Activated CD8-positive, alpha-beta memory T cell treated with anti-CD3 and anti-CD28 coated beads, Interleukin-2, amount 50 U/mL, for 1 hour (primary cell): Measurements from ENCODE around the gene AEN.

Experiments used
- DNase-seq: peaks from one replicate; pipeline ENCODE4 v3.0.0-alpha.2; 2020; ENCODE audit errors: extremely low read depth

AEN gene

DNA sequence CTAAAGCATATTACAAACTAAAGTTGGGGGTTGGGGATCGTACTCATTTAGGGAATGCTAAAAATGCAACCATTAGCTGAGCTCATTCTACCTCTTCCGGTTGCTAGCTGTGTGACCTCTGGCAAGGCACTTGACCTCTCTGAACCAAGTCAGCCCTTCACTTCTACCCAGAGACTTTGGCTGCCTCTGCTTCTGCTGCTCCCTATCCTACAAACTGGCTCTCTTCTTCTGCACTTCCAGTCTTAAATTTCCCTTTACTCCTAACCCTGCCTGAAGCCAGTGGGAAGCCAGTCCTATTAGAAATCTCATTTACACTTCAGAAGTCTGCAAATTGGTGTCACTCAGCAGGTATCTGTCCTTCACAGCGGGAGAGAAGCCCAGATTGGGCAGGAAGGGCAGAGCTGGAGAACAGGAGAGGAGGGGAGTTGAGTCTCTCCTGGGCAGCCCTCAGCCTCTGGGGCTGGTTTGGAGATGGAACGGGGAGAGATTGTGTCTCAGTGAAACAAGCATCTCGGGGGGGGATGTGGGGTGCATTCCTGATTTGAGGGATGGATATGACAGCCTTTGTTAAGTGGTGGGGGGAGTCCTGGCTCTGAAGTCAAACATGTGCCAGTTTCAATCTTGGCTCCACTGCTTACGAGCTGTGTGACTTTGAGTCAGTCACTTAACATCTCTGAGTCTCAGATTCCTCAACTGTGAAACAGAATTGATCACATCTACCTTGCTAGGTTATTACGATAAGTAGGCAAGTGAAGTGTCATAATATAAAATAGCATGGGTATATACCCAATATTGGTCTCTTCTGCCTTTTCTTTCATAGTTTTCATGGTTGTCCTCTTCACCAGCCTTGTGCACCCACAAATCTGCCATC is 7.8 kb upstream of the AEN start:
- no peak for DNase-seq

GRCh38 chr15:88615303-88616107 is 5.6 kb upstream of the AEN start:
- no peak for DNase-seq

DNA sequence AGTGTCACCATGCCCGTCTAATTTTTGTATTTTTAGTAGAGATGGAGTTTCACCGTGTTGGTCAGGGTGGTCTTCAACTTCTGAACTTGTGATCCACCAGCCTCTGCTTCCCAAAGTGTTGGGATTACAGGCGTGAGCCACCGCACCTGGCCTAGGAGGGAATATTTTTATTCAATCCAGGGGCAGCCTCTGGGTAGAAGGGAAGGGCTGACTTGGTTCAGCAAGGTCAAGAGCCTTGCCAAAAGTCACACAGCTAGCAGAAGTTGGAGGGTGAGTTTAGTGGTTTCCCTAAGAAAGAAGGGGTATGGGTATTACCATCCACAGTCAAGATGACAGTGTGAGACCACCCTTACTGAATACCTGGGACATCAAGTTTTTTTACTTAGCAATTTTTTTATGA is 4.9 kb upstream of the AEN start:
- DNase-seq: no peak

DNA sequence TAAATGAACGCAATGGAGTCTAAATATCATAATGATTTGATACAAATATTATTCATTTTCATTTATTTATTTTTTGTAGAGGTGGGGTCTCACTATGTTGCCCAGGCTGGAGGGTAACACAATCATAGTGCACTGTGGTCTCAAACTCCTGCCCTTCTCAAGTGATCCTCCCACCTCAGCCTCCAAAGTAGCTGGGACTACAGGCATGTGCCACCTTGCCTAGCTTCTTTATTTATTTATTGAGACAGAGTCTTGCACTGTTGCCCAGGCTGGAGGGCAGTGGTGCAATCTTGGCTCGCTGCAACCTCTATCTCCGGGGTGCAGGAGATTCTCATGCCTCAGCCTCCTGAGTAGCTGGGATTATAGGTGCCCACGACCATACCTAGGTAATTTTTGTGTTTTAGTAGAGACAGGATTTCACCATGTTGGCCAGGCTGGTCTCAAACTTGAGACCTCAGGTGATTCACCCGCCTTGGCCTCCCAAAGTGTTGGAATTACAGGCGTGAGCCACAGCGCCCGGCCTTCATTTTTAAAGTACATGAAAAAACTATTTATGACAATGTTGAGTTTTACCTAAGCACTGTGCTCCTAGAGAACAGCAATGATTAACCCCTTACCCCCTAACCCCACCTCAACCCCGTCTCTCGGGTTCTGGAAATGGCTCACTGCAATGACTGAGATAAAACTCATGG is 4.0 kb upstream of the AEN start:
- DNase-seq: no peak

DNA sequence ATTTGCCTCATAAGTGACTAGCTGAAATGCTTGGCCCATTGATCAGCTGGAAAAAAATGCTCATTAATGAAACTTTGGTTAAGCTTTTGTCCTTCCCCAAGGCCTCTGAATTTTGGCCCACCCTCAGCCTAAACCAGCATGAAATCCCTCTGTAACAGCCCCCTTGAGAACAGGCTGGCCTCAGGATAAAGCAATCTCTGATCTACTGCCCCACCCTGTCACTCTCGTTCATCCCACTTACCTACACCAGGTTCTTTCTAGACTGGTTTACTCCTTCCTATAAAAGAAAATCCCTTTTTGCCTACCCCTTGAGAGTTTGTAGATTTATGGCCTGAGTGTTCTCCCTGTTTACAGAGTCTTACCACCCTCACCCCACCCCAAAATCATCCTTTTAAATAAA is 3.4 kb upstream of the AEN start:
- DNase-seq: no peak

- no peak for DNase-seq
Measured at GRCh38 chr15:88618686-88619085, 2.5 kb upstream of the AEN start.

- DNase-seq: no peak
Measured at GRCh38 chr15:88619796-88620195, 1.3 kb upstream of the AEN start.

DNA sequence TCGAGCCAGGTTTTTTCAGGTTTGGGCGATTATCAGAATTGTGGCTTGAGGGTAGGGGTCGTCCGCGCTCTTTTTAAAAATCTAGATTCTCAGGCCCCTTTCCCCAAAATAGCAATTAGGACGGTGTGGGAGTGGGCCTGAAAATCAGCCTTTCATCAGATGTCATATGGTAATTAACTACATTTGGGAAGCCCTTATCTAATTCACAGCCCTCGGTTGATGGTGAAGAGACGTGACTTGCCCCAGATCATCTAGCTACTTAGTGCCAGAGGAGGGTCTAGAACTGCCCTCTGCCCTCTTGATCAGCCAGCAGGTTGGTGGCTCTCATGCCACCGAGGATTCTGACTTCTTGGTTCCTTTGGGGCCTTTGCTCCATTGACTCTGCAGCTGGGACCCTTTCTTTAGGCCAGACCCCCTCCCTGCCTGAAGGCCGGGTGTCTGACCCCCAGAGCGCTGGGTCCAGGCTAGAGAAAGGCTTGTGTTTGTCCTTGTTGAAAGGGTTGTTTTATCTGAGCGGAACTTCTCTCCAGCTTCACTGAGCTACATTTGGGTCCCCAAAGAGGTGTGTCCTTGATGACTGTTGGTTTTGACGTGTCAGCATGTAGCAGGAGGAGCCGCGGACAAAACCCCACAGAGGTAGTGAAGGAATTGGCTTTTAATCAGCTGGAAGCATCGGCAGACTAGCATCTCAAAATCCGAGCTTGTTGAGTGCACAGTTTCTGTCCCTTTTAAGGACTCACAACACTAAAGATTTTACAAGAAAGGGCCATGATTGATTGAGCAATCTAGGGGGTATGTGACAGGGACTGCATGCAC is 857 bp downstream of the AEN start:
- no peak for DNase-seq

GRCh38 chr15:88622605-88622975 is 1.4 kb downstream of the AEN start:
- DNase-seq: no peak

GRCh38 chr15:88623061-88623460 is 1.9 kb downstream of the AEN start:
- DNase-seq: no peak

DNA sequence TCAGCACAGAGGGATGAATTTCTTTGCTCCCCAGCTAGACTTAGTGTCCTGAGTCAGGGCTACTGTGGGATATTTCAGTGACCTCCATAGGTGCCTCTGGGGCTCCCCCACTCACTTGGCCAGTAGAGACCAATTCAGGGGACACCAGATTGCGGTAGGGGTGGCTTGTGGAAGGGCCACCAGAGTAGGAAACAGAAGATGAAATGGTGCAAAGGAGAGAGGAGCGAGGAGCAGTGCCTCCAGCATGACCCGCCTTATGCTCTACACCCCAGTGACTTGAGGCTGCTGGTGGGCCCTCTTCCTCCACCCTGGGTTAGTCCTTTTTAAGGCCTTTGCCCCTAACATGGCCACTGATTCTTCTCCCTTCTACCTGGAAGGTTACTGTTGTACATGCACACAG is 2.5 kb downstream of the AEN start:
- no peak for DNase-seq

DNA sequence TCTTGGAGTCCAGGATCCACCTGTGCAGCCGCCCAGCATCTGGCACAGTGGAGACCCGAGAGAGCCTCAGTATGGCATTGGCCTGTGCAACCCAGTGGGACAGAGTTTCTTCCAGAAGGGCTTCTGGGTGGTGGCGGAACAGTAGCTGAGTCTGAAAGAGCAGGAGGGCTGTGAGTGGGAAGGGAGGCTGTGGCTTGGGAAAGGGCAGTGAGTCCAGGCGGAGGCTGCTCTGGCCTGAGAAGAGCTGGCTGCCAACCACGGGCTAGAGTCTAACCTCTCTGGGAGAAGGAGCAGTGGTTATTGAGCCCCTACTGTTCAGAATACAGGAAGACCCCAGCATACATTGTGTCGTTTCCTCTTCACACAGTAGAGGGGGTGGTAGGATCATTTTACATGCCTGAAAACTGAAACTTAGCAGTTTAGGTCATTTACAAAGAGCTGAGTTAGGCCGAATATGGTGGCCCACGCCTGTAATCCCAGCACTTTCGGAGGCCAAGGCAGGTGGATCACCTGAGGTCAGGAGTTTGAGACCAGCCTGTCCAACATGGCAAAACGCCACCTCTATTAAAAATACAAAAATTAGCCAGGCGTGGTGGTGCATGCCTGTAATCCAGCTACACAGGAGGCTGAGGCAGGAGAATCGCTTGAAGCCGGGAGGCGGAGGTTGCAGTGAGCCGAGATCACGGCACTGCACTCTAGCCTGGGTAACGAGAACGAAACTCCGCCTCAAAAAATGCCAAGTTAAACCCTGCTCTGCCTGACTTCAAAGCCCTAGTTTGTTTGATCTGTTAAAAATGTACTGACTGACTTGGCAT is 3.2 kb downstream of the AEN start:
- no peak for DNase-seq

DNA sequence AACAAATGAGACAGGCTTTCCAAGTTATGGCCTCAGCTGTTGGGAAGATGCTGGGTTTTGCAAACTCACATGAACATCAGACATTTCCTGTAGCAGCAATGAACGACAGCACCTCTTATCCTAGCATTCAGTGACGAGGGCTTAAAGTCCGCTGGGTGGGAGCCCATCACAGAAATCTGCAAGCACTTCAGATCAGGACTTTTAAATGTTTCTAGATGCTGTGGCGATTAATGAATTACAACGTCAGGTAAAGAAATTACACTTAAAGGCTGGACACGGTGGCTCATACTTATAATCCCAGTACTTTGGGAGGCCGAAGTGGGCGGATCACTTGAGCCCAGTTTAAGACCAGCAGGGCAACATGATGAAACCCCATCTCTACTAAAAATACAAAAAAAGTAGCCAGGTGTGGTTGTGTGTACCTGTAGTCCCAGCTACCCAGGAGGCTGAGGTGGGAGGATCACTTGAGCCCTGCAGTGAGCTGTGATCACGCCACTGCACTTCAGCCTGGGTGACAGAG is 3.9 kb downstream of the AEN start:
- no peak for DNase-seq

GRCh38 chr15:88625943-88626741 is 5.0 kb downstream of the AEN start:
- DNase-seq: no peak

GRCh38 chr15:88627463-88627862 is 6.3 kb downstream of the AEN start:
- peak; percentile 75 for DNase-seq

DNA sequence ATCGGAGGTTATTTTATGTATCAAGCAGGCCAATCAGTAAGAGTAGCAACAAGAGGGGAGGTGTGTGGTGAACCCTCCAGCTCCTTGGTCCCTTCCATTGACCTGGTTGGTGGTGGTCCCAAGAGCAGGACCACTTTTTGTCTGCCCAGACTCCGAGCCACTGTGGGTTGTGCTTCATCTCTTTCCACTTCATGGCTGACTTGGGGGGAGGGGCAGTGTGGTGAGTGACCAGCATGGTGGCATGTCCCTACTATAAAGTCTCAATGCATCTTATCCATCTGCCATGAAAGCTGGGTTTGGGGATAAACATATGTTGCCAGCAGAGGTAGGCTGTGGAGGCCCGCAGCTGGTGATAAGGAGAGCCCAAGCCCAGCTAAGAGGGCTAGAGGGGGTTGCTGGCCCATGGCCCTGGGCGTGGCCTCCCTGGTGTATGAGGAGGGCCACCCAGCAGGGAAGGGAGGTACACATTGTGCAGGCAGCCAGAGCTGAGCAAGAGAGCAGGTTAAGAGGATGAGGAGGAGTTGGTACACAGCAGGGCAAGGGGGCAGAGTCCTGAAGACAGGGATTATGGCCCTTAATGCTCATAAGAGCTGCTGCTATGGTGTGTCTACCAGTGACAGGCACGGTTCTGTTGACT is 7.0 kb downstream of the AEN start:
- no peak for DNase-seq

DNA sequence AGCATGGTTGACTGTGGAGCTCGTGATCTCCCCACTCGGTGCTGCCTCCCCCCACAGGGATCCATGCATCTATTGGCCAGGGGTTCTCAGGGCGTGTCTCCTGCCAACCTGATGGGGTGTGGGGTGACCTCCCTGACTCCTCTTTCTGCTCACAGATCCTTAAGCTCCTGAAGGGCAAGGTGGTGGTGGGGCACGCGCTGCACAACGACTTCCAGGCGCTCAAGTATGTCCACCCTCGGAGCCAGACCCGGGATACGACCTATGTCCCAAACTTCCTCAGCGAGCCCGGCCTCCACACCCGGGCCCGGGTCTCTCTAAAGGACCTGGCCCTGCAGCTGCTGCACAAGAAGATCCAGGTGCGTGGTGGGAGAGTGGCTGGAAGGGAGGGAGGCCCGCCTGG is 7.9 kb downstream of the AEN start:
- DNase-seq: no peak

DNA sequence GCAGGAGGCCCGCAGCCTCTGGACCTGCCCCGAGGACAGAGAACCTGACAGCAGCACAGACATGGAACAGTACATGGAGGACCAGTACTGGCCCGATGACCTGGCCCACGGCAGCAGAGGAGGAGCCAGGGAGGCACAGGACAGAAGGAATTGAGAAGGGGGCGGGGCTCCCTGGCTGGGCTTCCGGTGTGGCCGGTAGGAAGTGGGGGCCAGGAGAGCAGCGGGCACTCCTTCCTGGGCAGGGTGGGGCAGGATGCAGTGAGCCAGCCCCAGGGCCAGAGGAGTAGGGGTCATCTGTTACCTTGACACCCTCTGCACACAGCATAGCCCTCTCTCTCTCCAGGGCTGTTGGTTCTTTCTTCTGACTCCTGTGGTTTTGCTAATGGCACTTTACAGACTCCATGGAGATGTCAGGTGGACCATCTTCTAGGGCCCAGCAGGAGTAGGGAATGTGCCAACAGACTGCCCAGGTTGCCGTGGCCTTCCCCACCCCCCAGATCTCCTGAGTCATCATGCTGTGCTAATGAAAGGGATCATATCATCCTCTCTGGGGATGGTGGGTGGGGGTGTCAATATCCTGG is 9.1 kb downstream of the AEN start:
- no peak for DNase-seq
